Measurements from ENCODE around the gene PSMD1.

The PSMD1 gene

GRCh38 chr2:231127936-231128335 is 71.3 kb downstream of the PSMD1 start:
- no peak for TF ChIP-seq CTCF (IDR thresholded peaks at IDR 0.05; ENCODE audit: insufficient read depth, missing control alignments)
- no peak for DNase-seq (ENCODE audit: insufficient read length, low spot score)
- FAIRE-seq: peak; percentile 25

GRCh38 chr2:231128541-231128940 is 71.9 kb downstream of the PSMD1 start:
- no peak for FAIRE-seq
- TF ChIP-seq CTCF (IDR thresholded peaks at IDR 0.05; ENCODE audit: insufficient read depth, missing control alignments): no peak
- no peak for DNase-seq (ENCODE audit: insufficient read length, low spot score)

GRCh38 chr2:231129216-231129615 is 72.5 kb downstream of the PSMD1 start:
- DNase-seq (ENCODE audit: insufficient read length, low spot score): no peak
- FAIRE-seq: peak; percentile 48
- no peak for TF ChIP-seq CTCF (IDR thresholded peaks at IDR 0.05; ENCODE audit: insufficient read depth, missing control alignments)

- peak; percentile 63 for FAIRE-seq
- DNase-seq (ENCODE audit: insufficient read length, low spot score): no peak
- no peak for TF ChIP-seq CTCF (IDR thresholded peaks at IDR 0.05; ENCODE audit: insufficient read depth, missing control alignments)
Observed at GRCh38 chr2:231130336-231131056, 73.8 kb downstream of the PSMD1 start.

- TF ChIP-seq CTCF (IDR thresholded peaks at IDR 0.05; ENCODE audit: insufficient read depth, missing control alignments): no peak
- DNase-seq (ENCODE audit: insufficient read length, low spot score) (no peak), FAIRE-seq (no peak)
Observed at GRCh38 chr2:231132129-231132528, 75.5 kb downstream of the PSMD1 start.

GRCh38 chr2:231133365-231134099 is 76.9 kb downstream of the PSMD1 start:
- FAIRE-seq: peak; percentile 16
- TF ChIP-seq CTCF (IDR thresholded peaks at IDR 0.05; ENCODE audit: insufficient read depth, missing control alignments): no peak
- no peak for DNase-seq (ENCODE audit: insufficient read length, low spot score)
